DOHH2 (cell line): ENCODE data around the gene CNN3.

Source experiments
- EZH2phosphoT487 ChIP-seq: fragments of 200-600 bp; sonication (generic); IDR thresholded peaks from 2 replicates; pipeline ENCODE4 v1.6.1; 2017; ENCODE audit warnings: borderline replicate concordance, mild to moderate bottlenecking, antibody characterized with exemption, low read length, moderate library complexity, mixed read lengths
- TF ChIP-seq, protein P1 (sequence below): fragments of 200-600 bp; sonication (generic); IDR thresholded peaks from one replicate; pipeline ENCODE4 v1.5.1; 2014; ENCODE audit warnings: antibody characterized with exemption, mild to moderate bottlenecking, low read depth, low read length; ENCODE audit not compliant: poor library complexity, severe bottlenecking

DNA sequence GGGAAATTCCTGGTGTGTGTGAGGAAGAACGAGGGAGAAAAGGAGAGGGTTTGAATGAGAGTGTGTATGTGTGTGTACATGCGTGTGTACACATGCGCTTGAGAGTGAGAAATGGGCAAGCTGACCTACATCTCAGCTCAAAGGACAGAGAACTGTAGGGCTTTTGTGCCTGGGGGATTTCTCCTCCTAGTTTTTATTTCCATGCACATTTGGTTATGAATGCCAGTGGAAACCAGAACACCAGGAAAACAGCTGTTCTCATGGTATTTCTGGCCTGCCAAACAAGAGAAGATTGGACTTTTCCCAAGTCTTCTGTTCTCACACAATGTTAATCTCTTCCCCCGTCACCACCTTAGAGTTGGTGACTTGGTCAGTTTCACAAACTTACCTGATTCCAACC is 61.5 kb downstream of the CNN3 start:
- TF ChIP-seq, protein P1, sequence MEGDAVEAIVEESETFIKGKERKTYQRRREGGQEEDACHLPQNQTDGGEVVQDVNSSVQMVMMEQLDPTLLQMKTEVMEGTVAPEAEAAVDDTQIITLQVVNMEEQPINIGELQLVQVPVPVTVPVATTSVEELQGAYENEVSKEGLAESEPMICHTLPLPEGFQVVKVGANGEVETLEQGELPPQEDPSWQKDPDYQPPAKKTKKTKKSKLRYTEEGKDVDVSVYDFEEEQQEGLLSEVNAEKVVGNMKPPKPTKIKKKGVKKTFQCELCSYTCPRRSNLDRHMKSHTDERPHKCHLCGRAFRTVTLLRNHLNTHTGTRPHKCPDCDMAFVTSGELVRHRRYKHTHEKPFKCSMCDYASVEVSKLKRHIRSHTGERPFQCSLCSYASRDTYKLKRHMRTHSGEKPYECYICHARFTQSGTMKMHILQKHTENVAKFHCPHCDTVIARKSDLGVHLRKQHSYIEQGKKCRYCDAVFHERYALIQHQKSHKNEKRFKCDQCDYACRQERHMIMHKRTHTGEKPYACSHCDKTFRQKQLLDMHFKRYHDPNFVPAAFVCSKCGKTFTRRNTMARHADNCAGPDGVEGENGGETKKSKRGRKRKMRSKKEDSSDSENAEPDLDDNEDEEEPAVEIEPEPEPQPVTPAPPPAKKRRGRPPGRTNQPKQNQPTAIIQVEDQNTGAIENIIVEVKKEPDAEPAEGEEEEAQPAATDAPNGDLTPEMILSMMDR, result no peak
- TF ChIP-seq EZH2phosphoT487, result no peak
